GM18526 (cell line): ENCODE results near the gene KRTAP19-3.

Source experiments
- POLR2A ChIP-seq: IDR thresholded peaks from 3 replicates; pipeline ENCODE4 v1.6.1; 2011; ENCODE audit not compliant: insufficient read length; ENCODE audit errors: extremely low read depth

The KRTAP19-3 gene

DNA sequence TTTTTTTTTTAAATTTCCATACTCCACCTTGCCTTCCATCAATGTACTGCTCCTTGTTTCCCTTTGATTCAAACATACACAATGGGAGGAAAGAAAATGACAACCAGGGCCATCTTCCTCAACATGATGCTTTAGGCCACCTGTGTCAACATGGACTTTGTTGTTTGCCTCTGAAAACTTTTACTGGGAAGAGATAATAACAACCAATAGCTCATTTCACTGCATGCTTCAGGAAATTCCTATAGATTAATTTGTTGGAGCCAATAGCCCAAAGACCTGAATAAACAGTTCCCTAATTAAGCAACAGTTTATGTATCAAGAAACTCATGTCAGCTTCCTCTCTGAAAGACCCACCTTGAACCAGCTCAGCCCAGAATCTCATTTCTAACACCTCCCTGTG lies 48.6 kb downstream of the KRTAP19-3 start:
- no peak for TF ChIP-seq POLR2A
